ENCODE data around the gene SLC13A3. TPM values are rescaled to one million over a fixed set of nuclear protein-coding genes. Genes with fewer than 3 reads are reported as not detected.

Gene SLC13A3
- total and polyA plus RNA-seq, 4 donors = 1.5 to 10.7 (median 8.3) TPM

GRCh38 chr20:46519471-46520068 lies 131.7 kb downstream of the SLC13A3 start:
- H3K4me1 ChIP-seq (ENCODE audit: control insufficient read depth in 4 of 4, insufficient read depth in 4 of 4, low read length in 3 of 4) = no peaks in the 10 kb centered on the region
- DNase-seq (ENCODE audit: low spot score) = no peak
- no peaks in the 10 kb centered on the region for H3K27me3 ChIP-seq (ENCODE audit: control insufficient read depth in 4 of 4, insufficient read depth in 4 of 4, low read length in 3 of 4)
- H3K9ac ChIP-seq (ENCODE audit: low read depth in 1 of 2, low read length in 2 of 2) = no peak overlapping the region
- H3K36me3 ChIP-seq (ENCODE audit: control insufficient read depth in 4 of 4, insufficient read depth in 3 of 4, low read depth in 1 of 4, low read length in 3 of 4) = peaks cover 0 to 1% (median 0%) of the 10 kb centered on the region in 4 donors
- WGBS = 77% methylated on average over 3 of the region's 3 CpGs
- H3K9me3 ChIP-seq (ENCODE audit: control insufficient read depth in 4 of 4, low read length in 3 of 4) = no peaks in the 10 kb centered on the region
- no peak overlapping the region for H3K4me3 ChIP-seq (ENCODE audit: low read depth in 1 of 3, low read length in 3 of 3)
- no peak overlapping the region for H3K27ac ChIP-seq (ENCODE audit: low read depth in 1 of 2, low read length in 2 of 2)
- TF ChIP-seq FOXA1 (IDR thresholded peaks at IDR 0.05) (no peak), NR2F2 (IDR thresholded peaks at IDR 0.05) (no peak), JUND (IDR thresholded peaks at IDR 0.05) (no peak), REST (IDR thresholded peaks at IDR 0.05) (no peak), GABPA (IDR thresholded peaks at IDR 0.05 in 1 of 2, conservative IDR thresholded peaks at IDR 0.05 in 1 of 2) (no peak), RXRA (IDR thresholded peaks at IDR 0.05) (no peak), HNF4G (IDR thresholded peaks at IDR 0.05) (no peak), MAX (IDR thresholded peaks at IDR 0.05) (no peak), HNF4A (conservative IDR thresholded peaks at IDR 0.05) (no peak), EGR1 (IDR thresholded peaks at IDR 0.05; ENCODE audit: low read depth in 2 of 2) (no peak), FOXA2 (IDR thresholded peaks at IDR 0.05) (no peak), ATF3 (IDR thresholded peaks at IDR 0.05) (no peak), ZBTB33 (IDR thresholded peaks at IDR 0.05) (no peak), RAD21 (IDR thresholded peaks at IDR 0.05) (no peak), SP1 (IDR thresholded peaks at IDR 0.05) (no peak), CTCF (IDR thresholded peaks at IDR 0.05; ENCODE audit: low read depth, low read length, missing input control) (no peak), TAF1 (conservative IDR thresholded peaks at IDR 0.05) (no peak), YY1 (IDR thresholded peaks at IDR 0.05) (no peak)

All from liver (tissue), 9 donors.